ENCODE data around the gene SH3RF3. TPM values are rescaled to one million over a fixed set of nuclear protein-coding genes. Genes with fewer than 3 reads are reported as not detected.

Gene SH3RF3
- total RNA-seq, 1 experiment from 2014 or later = 0.30 TPM

GRCh38 chr2:109523121-109523520, 394.1 kb downstream of the SH3RF3 start:
- no peak for DNase-seq
- no peaks in the 10 kb centered on the region for H3K9me3 ChIP-seq (replicated peaks)
- no peak overlapping the region for H3K27ac ChIP-seq
- H3K27me3 ChIP-seq = no peaks in the 10 kb centered on the region
- no peaks in the 10 kb centered on the region for H3K4me1 ChIP-seq
- H3K4me3 ChIP-seq = no peak overlapping the region
- H3K36me3 ChIP-seq = no peaks in the 10 kb centered on the region

DNA sequence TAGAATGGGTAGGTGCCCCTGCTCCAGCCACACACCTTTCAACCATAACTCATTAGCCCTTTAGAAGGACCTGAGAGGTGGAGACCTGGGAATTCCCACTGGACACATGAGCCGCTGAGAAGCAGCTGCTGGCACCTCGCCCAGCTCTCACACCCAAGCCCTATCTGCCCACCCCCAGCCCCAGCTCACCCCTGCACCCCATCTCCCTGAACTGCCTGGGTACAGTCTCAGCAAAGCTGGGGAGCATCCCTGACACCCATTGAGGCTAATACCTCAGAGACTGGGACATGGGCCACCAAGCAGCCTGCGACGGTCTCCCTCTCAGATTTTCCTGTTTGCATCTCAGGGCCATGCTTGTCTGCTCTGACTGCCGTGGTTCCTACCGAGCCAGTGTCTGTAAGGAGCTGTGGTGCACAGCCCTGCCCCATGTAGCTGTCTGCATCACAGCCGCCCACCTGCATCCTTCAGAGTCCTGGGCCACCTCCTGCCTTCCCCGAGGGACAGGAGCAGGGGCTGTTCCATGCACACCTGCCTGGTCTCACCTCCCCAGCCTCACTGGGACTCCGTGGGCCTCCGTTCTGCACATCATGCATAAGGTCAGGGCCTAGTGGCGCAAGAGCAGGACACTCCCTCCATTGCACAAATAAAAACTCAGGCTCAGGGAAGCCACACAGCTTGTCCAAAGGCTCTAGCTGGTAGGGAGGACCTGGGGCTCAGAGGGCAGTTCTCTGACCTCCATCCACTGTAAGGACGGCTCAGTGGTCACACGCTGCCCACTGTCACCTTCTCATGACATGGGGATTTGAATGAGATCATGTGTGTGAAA, 394.7 kb downstream of the SH3RF3 start:
- Histone ChIP-seq H3K27ac (no peak overlapping the region), H3K36me3 (no peaks in the 10 kb centered on the region), H3K27me3 (no peaks in the 10 kb centered on the region), H3K9me3 (replicated peaks) (no peaks in the 10 kb centered on the region), H3K4me1 (no peaks in the 10 kb centered on the region), H3K4me3 (no peak overlapping the region)
- DNase-seq = no peak

DNA sequence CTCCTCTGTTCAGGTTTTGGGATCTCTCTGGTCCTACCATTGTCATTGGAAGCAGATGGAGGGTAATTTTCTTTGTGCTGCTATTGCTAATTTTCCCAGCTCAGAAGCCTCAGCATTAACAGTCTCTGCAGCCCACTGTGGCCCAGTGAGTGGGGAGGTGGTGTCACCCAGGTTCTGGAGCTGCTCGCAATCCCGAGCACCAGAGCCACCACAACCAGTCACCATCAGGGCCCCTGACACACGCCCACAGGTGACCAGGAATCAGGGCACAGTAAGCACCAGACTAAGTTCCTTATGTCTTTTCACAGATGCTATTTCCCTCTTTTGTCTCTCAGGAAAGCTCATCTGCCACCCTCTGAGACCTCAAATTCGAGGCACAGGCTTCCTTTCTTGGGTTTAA, 396.8 kb downstream of the SH3RF3 start:
- Histone ChIP-seq H3K4me1 (no peaks in the 10 kb centered on the region), H3K27me3 (no peaks in the 10 kb centered on the region), H3K4me3 (no peak overlapping the region), H3K27ac (no peak overlapping the region), H3K9me3 (replicated peaks) (no peaks in the 10 kb centered on the region), H3K36me3 (no peaks in the 10 kb centered on the region)
- DNase-seq = no peak

DNA sequence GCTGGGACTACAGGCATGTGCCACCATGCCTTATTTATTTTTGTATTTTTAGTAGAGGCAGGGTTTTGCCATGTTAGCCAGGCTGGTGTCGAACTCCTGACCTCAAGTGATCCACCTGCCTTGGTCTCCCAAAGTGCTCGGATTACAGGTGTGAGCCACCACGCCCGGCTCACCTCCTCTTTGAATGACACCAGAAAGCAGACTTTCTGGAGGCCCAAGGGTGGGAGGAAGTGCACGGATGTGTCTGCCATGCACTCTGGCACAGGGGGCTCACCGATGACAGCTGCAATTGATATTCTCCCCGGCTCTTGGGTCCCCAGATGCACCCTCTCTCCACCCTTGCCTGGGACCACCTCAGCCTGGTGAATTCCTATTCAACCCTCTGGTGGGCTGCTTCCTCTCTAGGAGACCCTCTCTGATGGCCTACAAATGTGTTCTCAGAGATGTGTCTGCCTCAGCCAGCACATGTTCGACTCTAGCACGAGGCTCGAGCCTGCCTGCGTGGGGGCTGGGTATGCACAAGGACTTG, 397.5 kb downstream of the SH3RF3 start:
- H3K4me3 ChIP-seq = no peak overlapping the region
- no peaks in the 10 kb centered on the region for H3K4me1 ChIP-seq
- H3K27me3 ChIP-seq = peaks cover under 1% of the 10 kb centered on the region; the same call in 1 of the 2 replicates
- H3K36me3 ChIP-seq = no peaks in the 10 kb centered on the region
- no peak for DNase-seq
- H3K27ac ChIP-seq = no peak overlapping the region
- H3K9me3 ChIP-seq (replicated peaks) = no peaks in the 10 kb centered on the region

GRCh38 chr2:109527079-109527478, 398.1 kb downstream of the SH3RF3 start:
- DNase-seq = no peak

GRCh38 chr2:109527846-109528705, 399.1 kb downstream of the SH3RF3 start:
- Histone ChIP-seq H3K4me1 (no peaks in the 10 kb centered on the region), H3K4me3 (no peak overlapping the region), H3K36me3 (no peaks in the 10 kb centered on the region), H3K9me3 (replicated peaks) (no peaks in the 10 kb centered on the region), H3K27me3 (peaks cover 6% of the 10 kb centered on the region; the same call in 1 of the 2 replicates), H3K27ac (no peak overlapping the region)
- DNase-seq = no peak

More at GRCh38 chr2:109527079-109527478, 398.1 kb downstream of the SH3RF3 start:
- Histone ChIP-seq H3K4me1 (no peaks in the 10 kb centered on the region), H3K36me3 (no peaks in the 10 kb centered on the region), H3K27me3 (peaks cover 6% of the 10 kb centered on the region; the same call in 1 of the 2 replicates), H3K9me3 (replicated peaks) (no peaks in the 10 kb centered on the region), H3K4me3 (no peak overlapping the region), H3K27ac (no peak overlapping the region)

GRCh38 chr2:109528811-109529501, 400.0 kb downstream of the SH3RF3 start:
- no peaks in the 10 kb centered on the region for H3K4me1 ChIP-seq
- no peak for DNase-seq
- H3K36me3 ChIP-seq = no peaks in the 10 kb centered on the region
- no peak overlapping the region for H3K4me3 ChIP-seq
- no peak overlapping the region for H3K27ac ChIP-seq
- no peaks in the 10 kb centered on the region for H3K9me3 ChIP-seq (replicated peaks)
- peaks cover 6% of the 10 kb centered on the region; the same call in 1 of the 2 replicates for H3K27me3 ChIP-seq

- no peaks in the 10 kb centered on the region for H3K36me3 ChIP-seq
- DNase-seq = no peak
- peaks cover 6% of the 10 kb centered on the region; the same call in 1 of the 2 replicates for H3K27me3 ChIP-seq
- no peaks in the 10 kb centered on the region for H3K9me3 ChIP-seq (replicated peaks)
- no peaks in the 10 kb centered on the region for H3K4me1 ChIP-seq
- H3K27ac ChIP-seq = no peak overlapping the region
- H3K4me3 ChIP-seq = no peak overlapping the region
Observed at GRCh38 chr2:109529532-109530449, 400.8 kb downstream of the SH3RF3 start.

GRCh38 chr2:109530712-109531111, 401.7 kb downstream of the SH3RF3 start:
- H3K36me3 ChIP-seq = no peaks in the 10 kb centered on the region
- peaks cover 6% of the 10 kb centered on the region; the same call in 1 of the 2 replicates for H3K27me3 ChIP-seq
- no peak overlapping the region for H3K4me3 ChIP-seq
- no peaks in the 10 kb centered on the region; the same call in 1 of the 2 replicates for H3K4me1 ChIP-seq
- DNase-seq = no peak
- no peak overlapping the region for H3K27ac ChIP-seq
- no peaks in the 10 kb centered on the region for H3K9me3 ChIP-seq (replicated peaks)

DNA sequence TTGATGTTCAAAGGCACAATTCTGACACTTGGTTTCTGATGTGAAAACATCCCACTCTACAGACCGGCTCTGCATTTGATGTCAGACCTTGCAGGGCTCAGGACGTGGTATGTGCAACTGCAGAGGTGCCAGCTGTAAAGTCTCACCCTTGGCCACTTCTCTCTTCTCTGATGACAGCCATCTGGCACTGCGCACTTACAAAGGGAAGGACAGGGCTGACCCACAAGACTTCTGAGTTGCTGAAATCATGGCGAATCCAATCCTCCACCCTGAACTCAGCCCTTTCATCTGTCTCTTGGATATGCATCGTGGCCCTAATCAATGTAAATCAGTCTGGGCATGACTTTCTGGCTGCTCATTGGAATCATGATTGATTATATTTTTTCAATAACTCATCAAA, 402.2 kb downstream of the SH3RF3 start:
- H3K4me1 ChIP-seq = no peaks in the 10 kb centered on the region; the same call in 1 of the 2 replicates
- H3K36me3 ChIP-seq = no peaks in the 10 kb centered on the region
- H3K27me3 ChIP-seq = peaks cover 6% of the 10 kb centered on the region; the same call in 1 of the 2 replicates
- no peak overlapping the region for H3K27ac ChIP-seq
- no peaks in the 10 kb centered on the region for H3K9me3 ChIP-seq (replicated peaks)
- DNase-seq = no peak
- no peak overlapping the region for H3K4me3 ChIP-seq

DNA sequence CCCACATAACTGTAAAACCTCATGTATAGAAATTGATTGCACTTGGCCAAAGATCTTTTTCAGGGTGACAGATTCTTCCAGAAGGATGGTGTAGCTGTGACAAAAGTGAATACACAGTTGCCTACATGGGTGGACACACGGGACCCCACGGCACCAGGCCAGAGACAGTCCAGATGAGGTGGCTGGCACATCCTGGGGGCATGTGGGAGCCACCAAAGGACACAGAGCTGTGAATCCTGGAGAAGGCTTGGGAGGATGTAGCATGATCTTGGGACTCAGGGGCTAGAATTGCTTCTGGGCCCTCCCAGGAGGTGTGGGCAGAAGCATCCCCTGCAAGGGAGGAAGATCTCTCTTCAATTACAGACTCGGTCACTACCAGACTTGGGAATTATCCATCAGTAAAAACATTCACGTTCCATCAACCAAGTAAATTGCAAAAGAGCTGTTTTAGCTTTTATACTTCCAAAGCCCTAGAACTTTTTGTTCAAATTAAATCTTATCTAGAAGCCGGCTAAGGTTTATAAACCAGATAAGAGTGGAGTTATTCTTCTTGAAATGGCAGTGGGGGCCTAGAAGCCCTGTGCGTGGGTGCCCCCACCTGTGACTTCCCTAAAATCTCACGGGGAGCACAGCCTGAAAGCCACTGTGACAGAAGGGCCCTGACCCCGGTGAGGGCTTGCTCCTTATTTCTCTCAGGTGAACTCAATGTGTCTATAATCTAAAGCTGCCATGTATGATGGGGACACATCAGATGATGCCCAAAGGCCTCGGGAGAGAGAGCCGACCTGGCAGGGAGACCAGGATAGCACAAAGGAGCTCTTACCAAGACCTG, 403.1 kb downstream of the SH3RF3 start:
- H3K36me3 ChIP-seq = no peaks in the 10 kb centered on the region
- DNase-seq = no peak

GRCh38 chr2:109532728-109533076, 403.7 kb downstream of the SH3RF3 start:
- no peaks in the 10 kb centered on the region for H3K36me3 ChIP-seq
- no peak overlapping the region for H3K4me3 ChIP-seq
- peaks cover 6% of the 10 kb centered on the region; the same call in 1 of the 2 replicates for H3K27me3 ChIP-seq
- H3K9me3 ChIP-seq (replicated peaks) = no peaks in the 10 kb centered on the region
- H3K4me1 ChIP-seq = no peaks in the 10 kb centered on the region; the same call in 1 of the 2 replicates
- no peak for DNase-seq
- H3K27ac ChIP-seq = no peak overlapping the region

More for the DNA sequence above, 403.1 kb downstream of the SH3RF3 start:
- Histone ChIP-seq H3K4me1 (no peaks in the 10 kb centered on the region; the same call in 1 of the 2 replicates), H3K27me3 (peaks cover 6% of the 10 kb centered on the region; the same call in 1 of the 2 replicates), H3K9me3 (replicated peaks) (no peaks in the 10 kb centered on the region), H3K4me3 (no peak overlapping the region), H3K27ac (no peak overlapping the region)

DNA sequence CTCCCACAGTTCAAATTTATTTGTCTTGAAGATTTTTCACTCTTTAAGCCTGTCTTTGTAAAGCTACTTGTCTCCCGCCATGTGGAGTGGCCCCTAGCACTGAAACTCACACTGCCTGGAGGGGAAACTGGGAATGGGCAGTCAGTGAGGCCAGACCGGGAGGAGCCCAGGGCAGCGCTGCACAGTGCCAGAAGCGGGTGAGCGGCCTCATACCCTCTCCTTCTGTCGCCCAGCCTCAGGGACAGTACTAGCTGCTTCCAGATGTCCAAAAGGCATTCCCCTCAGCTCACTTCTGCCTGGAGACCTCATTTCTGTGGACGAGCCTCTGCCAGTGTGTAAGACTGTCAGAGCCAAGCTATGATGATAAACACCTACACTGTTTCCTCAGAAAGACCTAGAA, 404.8 kb downstream of the SH3RF3 start:
- DNase-seq = no peak

More for the DNA sequence above, 404.8 kb downstream of the SH3RF3 start:
- no peak overlapping the region for H3K27ac ChIP-seq
- no peaks in the 10 kb centered on the region; the same call in 1 of the 2 replicates for H3K4me1 ChIP-seq
- H3K9me3 ChIP-seq (replicated peaks) = no peaks in the 10 kb centered on the region
- no peak overlapping the region for H3K4me3 ChIP-seq
- H3K36me3 ChIP-seq = no peaks in the 10 kb centered on the region
- H3K27me3 ChIP-seq = peaks cover 6% of the 10 kb centered on the region; the same call in 1 of the 2 replicates
